ENCODE measurements around the gene HSPB1.

Gene HSPB1

DNA sequence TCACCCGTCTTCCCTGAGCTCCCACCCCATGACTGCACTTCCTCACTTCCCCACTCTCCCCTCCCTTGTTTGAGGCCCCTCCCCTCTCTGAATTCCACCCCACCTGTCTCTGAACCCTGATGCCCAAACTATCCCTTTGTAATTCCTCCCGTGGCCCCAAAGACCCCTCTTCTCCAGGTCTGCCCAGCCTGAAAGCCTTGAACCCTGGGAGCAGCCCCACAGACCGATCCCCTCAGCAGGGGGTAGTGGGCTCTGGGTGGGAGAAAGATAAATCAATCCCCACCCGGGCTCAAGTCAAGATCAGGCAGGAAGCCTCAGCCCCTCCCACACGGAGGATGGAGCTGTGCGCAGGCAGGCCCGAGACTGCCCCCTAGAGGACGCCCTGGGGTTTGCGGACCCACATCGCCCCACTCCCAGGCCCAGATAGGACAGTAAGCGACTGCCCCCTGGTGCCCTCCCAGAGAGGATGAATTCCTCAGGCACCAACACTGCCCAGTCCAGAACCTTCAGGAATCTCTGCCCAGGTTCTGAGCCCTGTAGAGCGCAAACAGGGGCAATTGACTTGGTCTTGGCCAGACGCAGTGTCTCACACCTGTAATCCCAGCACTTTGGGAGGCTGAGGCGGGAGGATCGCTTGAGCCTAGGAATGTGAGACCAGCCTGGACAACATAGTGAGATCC, 11.7 kb downstream of the HSPB1 start:
- no peak overlapping the region; the same call in 1 of the 2 replicates for H3K27ac ChIP-seq (ENCODE audit: extremely low read depth, low read depth, low read length)
- H3K4me3 ChIP-seq (ENCODE audit: low read depth, low read length), result peak overlapping the region; percentile 13; the same call in 1 of the 2 replicates
- TF ChIP-seq ZNF350 (tag by site-specific recombination; IDR thresholded peaks at IDR 0.05), result no peak
- TF ChIP-seq ZNF530 (tag by site-specific recombination; IDR thresholded peaks at IDR 0.05; ENCODE audit: low read depth), result no peak
- no peak for TF ChIP-seq KLF10 (tag by site-specific recombination; IDR thresholded peaks at IDR 0.05)
- TF ChIP-seq ZEB2 (tag by site-specific recombination; IDR thresholded peaks at IDR 0.05), result no peak
- TF ChIP-seq ZNF24 (tag by site-specific recombination; IDR thresholded peaks at IDR 0.05), result peak; percentile 52; the same call in 1 of the 2 replicates
- TF ChIP-seq ZNF629 (tag by site-specific recombination; IDR thresholded peaks at IDR 0.05), result peak; percentile 40; the same call in 1 of the 2 replicates
- no peak for TF ChIP-seq MZF1 (tag by site-specific recombination; IDR thresholded peaks at IDR 0.05; ENCODE audit: borderline replicate concordance)
- peak; percentile 38; the same call in 1 of the 2 replicates for TF ChIP-seq ZNF2 (tag by site-specific recombination; IDR thresholded peaks at IDR 0.05)
- peak; percentile 57; the same call in 1 of the 2 replicates for TF ChIP-seq ZBTB6 (tag by site-specific recombination; IDR thresholded peaks at IDR 0.05)
- TF ChIP-seq PATZ1 (tag by site-specific recombination; IDR thresholded peaks at IDR 0.05), result peak; percentile 70
- TF ChIP-seq ZNF292 (tag by site-specific recombination; IDR thresholded peaks at IDR 0.05; ENCODE audit: borderline replicate concordance, low read depth), result no peak
- TF ChIP-seq, protein P1, sequence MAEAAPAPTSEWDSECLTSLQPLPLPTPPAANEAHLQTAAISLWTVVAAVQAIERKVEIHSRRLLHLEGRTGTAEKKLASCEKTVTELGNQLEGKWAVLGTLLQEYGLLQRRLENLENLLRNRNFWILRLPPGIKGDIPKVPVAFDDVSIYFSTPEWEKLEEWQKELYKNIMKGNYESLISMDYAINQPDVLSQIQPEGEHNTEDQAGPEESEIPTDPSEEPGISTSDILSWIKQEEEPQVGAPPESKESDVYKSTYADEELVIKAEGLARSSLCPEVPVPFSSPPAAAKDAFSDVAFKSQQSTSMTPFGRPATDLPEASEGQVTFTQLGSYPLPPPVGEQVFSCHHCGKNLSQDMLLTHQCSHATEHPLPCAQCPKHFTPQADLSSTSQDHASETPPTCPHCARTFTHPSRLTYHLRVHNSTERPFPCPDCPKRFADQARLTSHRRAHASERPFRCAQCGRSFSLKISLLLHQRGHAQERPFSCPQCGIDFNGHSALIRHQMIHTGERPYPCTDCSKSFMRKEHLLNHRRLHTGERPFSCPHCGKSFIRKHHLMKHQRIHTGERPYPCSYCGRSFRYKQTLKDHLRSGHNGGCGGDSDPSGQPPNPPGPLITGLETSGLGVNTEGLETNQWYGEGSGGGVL (tag by site-specific recombination; IDR thresholded peaks at IDR 0.05), result 0 out of 2 replicates have a peak, but pooled peaks have one; percentile 44
- no peak for TF ChIP-seq ZNF112 (tag by site-specific recombination; IDR thresholded peaks at IDR 0.05)
- TF ChIP-seq ZNF76 (tag by site-specific recombination; IDR thresholded peaks at IDR 0.05; ENCODE audit: borderline replicate concordance, low read depth), result peak; percentile 39; the same call in 1 of the 2 replicates
- no peak for TF ChIP-seq PRDM2 (tag by site-specific recombination; IDR thresholded peaks at IDR 0.05; ENCODE audit: borderline replicate concordance)
- peak; percentile 77 for TF ChIP-seq ZBTB17 (tag by site-specific recombination; IDR thresholded peaks at IDR 0.05)
- peak; percentile 92 for TF ChIP-seq GLIS1 (tag by site-specific recombination; IDR thresholded peaks at IDR 0.05)
- TF ChIP-seq ZBTB8A (tag by site-specific recombination; IDR thresholded peaks at IDR 0.05), result 0 out of 2 replicates have a peak, but pooled peaks have one; percentile 28
- peak; percentile 64 for TF ChIP-seq ZFHX2 (tag by site-specific recombination; conservative IDR thresholded peaks at IDR 0.05)
- TF ChIP-seq ZNF391 (tag by site-specific recombination; IDR thresholded peaks at IDR 0.05; ENCODE audit: borderline replicate concordance, low read depth), result peak; percentile 83; the same call in 1 of the 2 replicates
- no peak for TF ChIP-seq GLI4 (tag by site-specific recombination; IDR thresholded peaks at IDR 0.05)
- TF ChIP-seq SCRT2 (tag by site-specific recombination; IDR thresholded peaks at IDR 0.05), result 0 out of 2 replicates have a peak, but pooled peaks have one; percentile 38
- peak; percentile 99 for TF ChIP-seq ZNF121 (tag by site-specific recombination; IDR thresholded peaks at IDR 0.05)
- TF ChIP-seq IKZF3 (tag by site-specific recombination; IDR thresholded peaks at IDR 0.05), result peak; percentile 54
- peak; percentile 56 for TF ChIP-seq ZIC2 (tag by site-specific recombination; IDR thresholded peaks at IDR 0.05)
- TF ChIP-seq ZNF16 (tag by site-specific recombination; IDR thresholded peaks at IDR 0.05; ENCODE audit: low read depth), result no peak

More for the DNA sequence above, 11.7 kb downstream of the HSPB1 start:
- Histone ChIP-seq H3K9me3 (ENCODE audit: control insufficient read depth, insufficient read depth, low read depth, low read length) (no peaks in the 10 kb centered on the region), H3K36me3 (ENCODE audit: control insufficient read depth in 2 of 2, insufficient read depth in 1 of 2, low read length in 2 of 2) (no peaks in the 10 kb centered on the region; a peak in 1 of 3 replicates), H3K4me1 (ENCODE audit: control insufficient read depth, insufficient read depth, low read length) (peaks cover 5% of the 10 kb centered on the region; the same call in 1 of the 2 replicates)
- ChIA-PET POLR2A (interaction anchor here (0.6 to 1.6 kb wide), 4 partner anchors 19 to 136 kb away, joined by 3 to 6 read pairs (median 4); partner anchors contain the start of gene YWHAG), CTCF (interaction anchor here (0.6 to 7.2 kb wide), 37 partner anchors 9 to 1253 kb away, joined by 3 to 133 read pairs (median 4); partner anchors contain the start of genes HSPB1, MDH2, STYXL1 and TMEM120A)
